Uterus (tissue), 4 donors: ENCODE results near the gene TSPAN12. TPM values are rescaled to one million over a fixed set of nuclear protein-coding genes. Genes with fewer than 3 reads are reported as not detected.
"Not testable (repeated sequence)": the region's sequence is repeated elsewhere in the genome, so short reads cannot be mapped to it uniquely, and the experiment has no call there.

Experiments used
- DNase-seq, 2 donors: peaks; one replicate each; pipeline ENCODE4 v3.0.0-alpha.2; 2019 to 2020
- H3K27ac ChIP-seq, 2 donors: fragments of 200-600 bp; sonication (generic); 1 replicate in 1 of 2; 2 replicates in 1 of 2; pipeline ENCODE4 v1.5.1; 2016 to 2018
- H3K27me3 ChIP-seq, 2 donors: fragments of 200-600 bp; sonication (generic); one replicate each; pipeline ENCODE4 v1.5.1; 2018 to 2019; ENCODE audit warnings: control low read depth in 1 of 2
- H3K36me3 ChIP-seq, 2 donors: fragments of 200-600 bp; sonication (generic); one replicate each; pipeline ENCODE4 v1.5.1; 2019; ENCODE audit warnings: control low read depth in 1 of 2
- H3K4me1 ChIP-seq, 2 donors: fragments of 200-600 bp; sonication (generic); one replicate each; pipeline ENCODE4 v1.5.1; 2018 to 2019; ENCODE audit warnings: control low read depth in 1 of 2
- H3K4me3 ChIP-seq, 2 donors: fragments of 200-600 bp; sonication (generic); 1 replicate in 1 of 2; 2 replicates in 1 of 2; pipeline ENCODE4 v1.5.1; 2018 to 2019; ENCODE audit warnings: mild to moderate bottlenecking in 1 of 2
- H3K9me3 ChIP-seq, 2 donors: fragments of 200-600 bp; sonication (generic); one replicate each; pipeline ENCODE4 v1.5.1; 2019; ENCODE audit warnings: control low read depth in 1 of 2
- CTCF ChIP-seq, 4 experiments: fragments of 200-600 bp in 2 of 4; fragments of 450-650 bp in 2 of 4; sonication (generic) in 2 of 4; IDR thresholded peaks; one replicate each; pipeline ENCODE4 v1.5.1; 2016 to 2019; ENCODE audit warnings: antibody characterized with exemption in 4 of 4, mild to moderate bottlenecking in 2 of 4, moderate library complexity in 1 of 4
- POLR2A ChIP-seq, 2 donors: fragments of 450-650 bp; IDR thresholded peaks; one replicate each; pipeline ENCODE4 v1.6.1; 2016; ENCODE audit warnings: antibody characterized with exemption in 2 of 2, mild to moderate bottlenecking in 1 of 2, moderate library complexity in 1 of 2
- intact Hi-C: fragments of 100-400 bp; cut with DNase I; formaldehyde crosslinking; loops from one replicate; pipeline ENCODE4 v1.15.1; 2023; ENCODE audit warnings: low total_unique reads
- total RNA-seq, 4 donors: library from RNA; depleted of rRNA in 3 of 4; stranded (reverse); fragments of >200 nt in 3 of 4; gene quantifications; one replicate each; pipeline versions ENCODE4 v1.1.0 to v1.2.4, GENCODE V29; 2014 to 2023
- donor health status: DM: yes; HTN: yes; CAD: no.

TSPAN12 gene
- total RNA-seq, 4 donors from 2014 or later, result 3.1 to 18.8 (median 11.8) TPM

GRCh38 chr7:120780938-120781337 is 77.0 kb downstream of the TSPAN12 start:
- TF ChIP-seq CTCF (IDR thresholded peaks at IDR 0.05), result no peak
- Histone ChIP-seq H3K9me3 (no peaks in the 10 kb centered on the region), H3K36me3 (no peaks in the 10 kb centered on the region), H3K4me3 (no peak overlapping the region), H3K27me3 (no peaks in the 10 kb centered on the region), H3K4me1 (no peaks in the 10 kb centered on the region), H3K27ac (no peak overlapping the region)
- no peak for DNase-seq
- intact Hi-C loops, result no loop called here

DNA sequence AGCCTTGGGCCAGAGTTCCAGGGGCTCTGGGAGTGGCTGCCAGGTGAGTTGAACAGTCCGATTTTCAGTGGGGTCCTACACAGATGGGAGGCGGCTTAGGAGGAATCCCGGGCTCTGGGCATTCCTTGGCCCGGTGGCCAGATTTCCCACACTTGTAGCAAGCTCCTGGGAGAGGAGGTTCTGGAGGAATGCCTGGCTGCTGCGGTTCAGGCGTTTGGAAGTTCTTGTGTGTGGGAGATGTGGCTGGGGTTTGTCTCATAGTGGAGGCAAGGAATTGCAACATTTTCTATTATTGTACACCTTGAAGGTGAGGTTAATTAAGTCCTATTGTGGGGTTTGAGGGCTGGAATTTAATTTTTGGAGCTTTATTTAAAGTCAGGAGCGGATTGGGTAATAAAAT is 77.5 kb downstream of the TSPAN12 start:
- intact Hi-C loops, H3K9me3 ChIP-seq, H3K27ac ChIP-seq: not testable (repeated sequence)

DNA sequence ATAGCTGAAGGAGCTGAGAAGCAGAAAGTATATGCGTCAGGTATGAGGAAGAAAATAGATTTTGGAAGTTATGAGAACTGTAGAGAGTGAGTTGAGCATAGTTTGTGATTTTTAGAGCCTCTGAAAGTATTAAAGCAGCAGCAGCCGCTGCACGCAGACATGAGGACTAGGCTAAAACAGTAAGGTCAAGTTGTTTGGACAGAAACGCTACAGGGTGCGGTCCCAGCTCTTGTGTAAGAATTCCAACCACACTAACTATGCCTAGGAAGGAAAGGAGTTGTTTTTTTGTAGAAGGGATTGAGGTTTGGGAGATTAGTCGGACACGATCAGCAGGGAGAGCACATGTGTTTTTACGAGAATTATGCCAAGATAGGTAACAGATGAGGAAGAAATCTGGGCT is 78.9 kb downstream of the TSPAN12 start:
- H3K36me3 ChIP-seq, intact Hi-C loops, H3K27ac ChIP-seq, DNase-seq, H3K4me1 ChIP-seq, H3K9me3 ChIP-seq, H3K4me3 ChIP-seq, H3K27me3 ChIP-seq: not testable (repeated sequence)

More for the DNA sequence above, 77.5 kb downstream of the TSPAN12 start:
- not testable (repeated sequence) for H3K27me3 ChIP-seq, H3K4me1 ChIP-seq, H3K36me3 ChIP-seq, DNase-seq, H3K4me3 ChIP-seq

- TF ChIP-seq POLR2A (IDR thresholded peaks at IDR 0.05), result no peak
- no peak for TF ChIP-seq CTCF (IDR thresholded peaks at IDR 0.05)
- Histone ChIP-seq H3K4me3 (no peak overlapping the region), H3K27ac (no peak overlapping the region), H3K9me3 (no peaks in the 10 kb centered on the region), H3K4me1 (no peaks in the 10 kb centered on the region), H3K36me3 (no peaks in the 10 kb centered on the region), H3K27me3 (no peaks in the 10 kb centered on the region)
- intact Hi-C loops, result no loop called here
- no peak for DNase-seq
Measured at GRCh38 chr7:120775755-120776154, 82.2 kb downstream of the TSPAN12 start.

GRCh38 chr7:120774481-120774880 is 83.5 kb downstream of the TSPAN12 start:
- intact Hi-C loops, result no loop called here
- DNase-seq, result no peak

DNA sequence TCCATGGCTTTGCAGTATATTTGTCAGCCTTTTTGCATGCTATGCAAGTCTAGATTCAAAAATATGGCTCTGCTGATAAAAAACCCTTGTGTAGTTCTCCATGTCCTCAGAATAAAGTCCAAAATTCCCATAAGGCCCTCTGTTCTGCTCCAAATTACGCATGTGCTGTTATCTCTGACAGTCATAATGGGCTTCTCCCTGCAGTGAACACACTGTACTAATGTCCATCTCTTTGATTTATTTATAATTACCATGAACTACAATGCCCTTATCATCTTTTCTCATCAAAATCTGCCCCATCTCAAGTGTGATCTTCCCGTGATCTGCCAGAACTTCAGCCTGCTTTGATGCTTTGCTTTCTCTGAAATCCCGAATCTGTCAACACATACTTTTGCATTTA is 87.7 kb downstream of the TSPAN12 start:
- Histone ChIP-seq H3K4me1 (no peaks in the 10 kb centered on the region), H3K36me3 (no peaks in the 10 kb centered on the region), H3K9me3 (no peaks in the 10 kb centered on the region), H3K4me3 (no peak overlapping the region), H3K27me3 (no peaks in the 10 kb centered on the region), H3K27ac (no peak overlapping the region)
- TF ChIP-seq CTCF (IDR thresholded peaks at IDR 0.05), result no peak
- TF ChIP-seq POLR2A (IDR thresholded peaks at IDR 0.05), result no peak
- no peak for DNase-seq
- intact Hi-C loops, result no loop called here

More at GRCh38 chr7:120774481-120774880, 83.5 kb downstream of the TSPAN12 start:
- TF ChIP-seq CTCF (IDR thresholded peaks at IDR 0.05) (no peak), POLR2A (IDR thresholded peaks at IDR 0.05) (no peak)
- Histone ChIP-seq H3K27ac (no peak overlapping the region), H3K36me3 (no peaks in the 10 kb centered on the region), H3K27me3 (no peaks in the 10 kb centered on the region), H3K9me3 (no peaks in the 10 kb centered on the region), H3K4me3 (no peak overlapping the region), H3K4me1 (no peaks in the 10 kb centered on the region)
